Spleen (tissue), 11 donors: ENCODE data around the gene SUSD3. TPM values are rescaled to one million over a fixed set of nuclear protein-coding genes. Genes with fewer than 3 reads are reported as not detected.

ENCODE experiments used
- DNase-seq: peaks from one replicate; pipeline ENCODE4 v3.0.0-alpha.2; 2020
- H3K27ac ChIP-seq, 8 donors: fragments of 200-600 bp; sonication (generic) in 7 of 8; 1 replicate in 4 of 8; 2 replicates in 4 of 8; pipeline versions ENCODE4 v1.5.0 to v1.8.0; 2016 to 2021; ENCODE audit warnings: inconsistent platforms in 4 of 8, mild to moderate bottlenecking in 4 of 8, moderate library complexity in 1 of 8
- H3K27me3 ChIP-seq, 7 donors: fragments of 200-600 bp; sonication (generic) in 6 of 7; replicated peaks in 1 of 7; 1 replicate in 4 of 7; 2 replicates in 3 of 7; pipeline versions ENCODE4 v1.5.0 to v1.8.0; 2016 to 2021; ENCODE audit warnings: inconsistent platforms in 3 of 7, mild to moderate bottlenecking in 1 of 7
- H3K36me3 ChIP-seq, 6 donors: fragments of 200-600 bp; sonication (generic) in 5 of 6; 1 replicate in 4 of 6; 2 replicates in 2 of 6; pipeline versions ENCODE4 v1.5.0 to v1.8.0; 2016 to 2021; ENCODE audit warnings: inconsistent platforms in 2 of 6
- H3K4me1 ChIP-seq, 6 donors: fragments of 200-600 bp; sonication (generic) in 5 of 6; 1 replicate in 3 of 6; 2 replicates in 3 of 6; pipeline versions ENCODE4 v1.5.0 to v1.8.0; 2016 to 2021; ENCODE audit warnings: inconsistent platforms in 3 of 6
- H3K4me3 ChIP-seq, 8 donors: fragments of 200-600 bp; sonication (generic) in 7 of 8; 1 replicate in 4 of 8; 2 replicates in 4 of 8; pipeline versions ENCODE4 v1.5.0 to v1.8.0; 2016 to 2021; ENCODE audit warnings: inconsistent platforms in 4 of 8, mild to moderate bottlenecking in 4 of 8, moderate library complexity in 2 of 8
- H3K9me3 ChIP-seq, 8 donors: fragments of 200-600 bp; sonication (generic) in 7 of 8; 1 replicate in 4 of 8; 2 replicates in 4 of 8; pipeline versions ENCODE4 v1.5.0 to v1.8.0; 2016 to 2021; ENCODE audit warnings: inconsistent platforms in 4 of 8
- CTCF ChIP-seq, 11 experiments: fragments of 200-600 bp in 7 of 11; fragments of 450-650 bp in 4 of 11; sonication (generic) in 4 of 11; IDR thresholded peaks in 8 of 11; conservative IDR thresholded peaks in 3 of 11; 1 replicate in 7 of 11; 2 replicates in 4 of 11; pipeline versions ENCODE4 v1.4.0 to v1.8.0; 2016 to 2021; ENCODE audit warnings: antibody characterized with exemption in 11 of 11, inconsistent platforms in 4 of 11, mild to moderate bottlenecking in 1 of 11
- POLR2A ChIP-seq, 3 donors: fragments of 450-650 bp; IDR thresholded peaks; one replicate each; pipeline ENCODE4 v1.5.1; 2017; ENCODE audit warnings: antibody characterized with exemption in 3 of 3, mild to moderate bottlenecking in 1 of 3
- POLR2AphosphoS5 ChIP-seq, 3 donors: sonication (generic); formaldehyde crosslinking; IDR thresholded peaks; one replicate each; pipeline ENCODE4 v1.5.1; 2017; ENCODE audit warnings: antibody characterized with exemption in 3 of 3
- WGBS, 5 donors: extraction: QIAGEN DNeasy Blood & Tissue Kit in 3 of 5; methylation state at CpG; one replicate each; pipeline versions ENCODE4 v1.1.5 to v1.1.7; 2013 to 2018; 5-methylcytosine and 5-hydroxymethylcytosine counted together
- intact Hi-C: fragments of 100-400 bp; cut with DNase I; formaldehyde crosslinking; loops from one replicate; pipeline ENCODE4 v1.15.0; 2023; ENCODE audit warnings: low total_unique reads
- polyA plus RNA-seq, 3 donors: library from polyadenylated mRNA; stranded (reverse); fragments of 200-250 nt; gene quantifications; one replicate each; pipeline ENCODE4 v1.2.1, GENCODE V29; 2013
- total RNA-seq, 7 donors: library from RNA; depleted of rRNA in 3 of 7; stranded (reverse); fragments of >200 nt in 3 of 7; fragmentation: NEBNext Ultra II Directional in 4 of 7; extraction: Animal tissue kit (Norgen Biotek cat#: 25700) in 4 of 7; gene quantifications; one replicate each; pipeline versions ENCODE4 v1.1.0 to v1.2.1, GENCODE V29; 2016 to 2021
- donor health status: healthy with polysubstance abuse.
- donor health status: DM: no; HTN: no; CAD: no; lungs with moderate emphysema.
- donor health status: DM: no; HTN: no; CAD: no.
- donor health status: Bipolar disorder and iron deficiency.
- donor health status: healthy.
- donor health status: DM: no; HTN: no; CAD: no.
- donor health status: DM: yes; HTN: yes; CAD: no.

Gene SUSD3
- total and polyA plus RNA-seq, 10 donors, result 27.6 to 68.8 (median 48.3) TPM

- Histone ChIP-seq H3K4me1 (peaks cover 7 to 31% (median 18%) of the 10 kb centered on the region in 6 donors), H3K27me3 (no peaks in the 10 kb centered on the region), H3K4me3 (no peak overlapping the region), H3K36me3 (peaks cover 0 to 66% (median 27%) of the 10 kb centered on the region in 6 donors), H3K27ac (no peak overlapping the region), H3K9me3 (peaks cover 0 to 9% (median 2%) of the 10 kb centered on the region in 8 donors)
- 85 to 98% (median 96%) methylated on average over 12 of the region's 12 CpGs for WGBS, 5 donors
- TF ChIP-seq CTCF (IDR thresholded peaks at IDR 0.05 in 8 of 11, conservative IDR thresholded peaks at IDR 0.05 in 3 of 11), result no peak
- TF ChIP-seq POLR2AphosphoS5 (IDR thresholded peaks at IDR 0.05), result peak in 1 of 3 donors; percentile 14
- intact Hi-C loops, result no loop called here
- DNase-seq, result peak; percentile 47
These were observed 29.6 kb downstream of the SUSD3 start for GRCh38 chr9:93087971-93088655.

- 93 to 98% (median 94%) methylated on average over 2 to 4 of the region's 4 CpGs for WGBS, 5 donors
- peak; percentile 15 for DNase-seq
- intact Hi-C loops, result no loop called here
These were observed 30.1 kb downstream of the SUSD3 start for GRCh38 chr9:93088656-93089015.

GRCh38 chr9:93089024-93089423 is 30.5 kb downstream of the SUSD3 start:
- Histone ChIP-seq H3K27me3 (no peaks in the 10 kb centered on the region), H3K4me1 (peaks cover 16 to 31% (median 23%) of the 10 kb centered on the region in 6 donors), H3K4me3 (no peak overlapping the region), H3K9me3 (peaks cover 0 to 9% (median 2%) of the 10 kb centered on the region in 8 donors), H3K27ac (no peak overlapping the region), H3K36me3 (peaks cover 0 to 57% (median 26%) of the 10 kb centered on the region in 6 donors)
- TF ChIP-seq POLR2AphosphoS5 (IDR thresholded peaks at IDR 0.05), result no peak
- TF ChIP-seq CTCF (IDR thresholded peaks at IDR 0.05 in 8 of 11, conservative IDR thresholded peaks at IDR 0.05 in 3 of 11), result no peak
- no peak for TF ChIP-seq POLR2A (IDR thresholded peaks at IDR 0.05)
- intact Hi-C loops, result no loop called here
- DNase-seq, result no peak
- 87 to 93% (median 91%) methylated on average over 5 of the region's 5 CpGs for WGBS, 5 donors

More at GRCh38 chr9:93088656-93089015, 30.1 kb downstream of the SUSD3 start:
- Histone ChIP-seq H3K9me3 (peaks cover 0 to 9% (median 2%) of the 10 kb centered on the region in 8 donors), H3K27ac (no peak overlapping the region), H3K27me3 (no peaks in the 10 kb centered on the region), H3K36me3 (peaks cover 0 to 60% (median 27%) of the 10 kb centered on the region in 6 donors), H3K4me3 (no peak overlapping the region), H3K4me1 (peaks cover 12 to 31% (median 20%) of the 10 kb centered on the region in 6 donors)
- no peak for TF ChIP-seq CTCF (IDR thresholded peaks at IDR 0.05 in 8 of 11, conservative IDR thresholded peaks at IDR 0.05 in 3 of 11)
- TF ChIP-seq POLR2A (IDR thresholded peaks at IDR 0.05), result no peak
- no peak for TF ChIP-seq POLR2AphosphoS5 (IDR thresholded peaks at IDR 0.05)

- intact Hi-C loops, result no loop called here
- 91 to 96% (median 94%) methylated on average over 12 of the region's 12 CpGs for WGBS, 5 donors
These were observed 31.0 kb downstream of the SUSD3 start for GRCh38 chr9:93089481-93089991.

More at GRCh38 chr9:93089481-93089991, 31.0 kb downstream of the SUSD3 start:
- Histone ChIP-seq H3K27ac (no peak overlapping the region), H3K9me3 (peaks cover 0 to 9% (median 2%) of the 10 kb centered on the region in 8 donors), H3K4me1 (peaks cover 21 to 36% (median 28%) of the 10 kb centered on the region in 6 donors), H3K4me3 (no peak overlapping the region), H3K27me3 (no peaks in the 10 kb centered on the region), H3K36me3 (peaks cover 0 to 51% (median 22%) of the 10 kb centered on the region in 6 donors)
- peak; percentile 63 for DNase-seq
- TF ChIP-seq CTCF (IDR thresholded peaks at IDR 0.05 in 8 of 11, conservative IDR thresholded peaks at IDR 0.05 in 3 of 11) (no peak), POLR2AphosphoS5 (IDR thresholded peaks at IDR 0.05) (no peak), POLR2A (IDR thresholded peaks at IDR 0.05) (no peak)
